ENCODE data around the gene ZNF266. TPM values are rescaled to one million over a fixed set of nuclear protein-coding genes. Genes with fewer than 3 reads are reported as not detected.
A peak's percentile ranks its signal among the peaks of the same experiment; 100 is the strongest.

ZNF266 gene
- polyA plus RNA-seq, 1 donor (not counting 4 experiments of a cell fraction or from before 2014, with no cell fraction given), result 7.7 TPM

DNA sequence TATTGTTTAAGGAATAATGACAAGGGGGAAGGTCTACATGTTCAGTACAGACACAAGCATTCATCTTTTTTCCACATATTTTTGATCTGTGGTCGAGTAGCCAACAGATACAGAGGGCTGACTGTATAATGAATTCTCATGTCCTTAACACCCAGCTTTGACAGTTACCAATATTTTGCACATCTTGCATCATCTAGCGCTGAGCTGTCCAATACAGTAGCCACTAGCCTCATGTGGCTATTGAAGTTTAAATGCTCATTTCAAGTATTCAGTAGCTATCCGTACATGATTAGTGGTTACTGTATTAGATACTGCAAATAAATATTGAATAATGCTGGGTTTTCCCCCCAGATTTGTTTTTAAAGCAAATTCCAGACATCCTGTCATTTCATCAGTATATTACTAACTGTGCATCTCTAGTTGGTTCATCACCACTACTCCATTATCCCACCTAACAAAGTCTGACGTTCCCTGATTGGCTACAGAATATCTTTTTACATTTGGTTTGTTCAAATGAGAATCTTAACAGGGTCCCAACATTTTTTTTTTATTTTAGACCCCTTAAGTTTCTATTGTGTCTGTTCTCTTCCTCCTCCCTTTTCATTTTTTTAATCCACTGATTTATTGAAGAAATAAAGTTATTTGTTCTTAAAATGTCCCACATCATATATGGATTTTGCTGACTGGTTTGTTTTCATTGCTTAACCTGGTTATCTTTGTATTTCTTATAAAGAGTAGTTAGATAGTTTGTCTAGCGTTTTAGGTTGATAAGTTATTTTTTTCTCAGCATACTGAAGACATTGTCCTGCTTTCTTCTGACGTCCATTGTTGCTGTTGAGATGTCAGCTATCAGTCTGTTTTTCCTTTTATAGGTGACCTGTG is 64.4 kb downstream of the ZNF266 start:
- Histone ChIP-seq H3K36me3 (ENCODE audit: control insufficient read depth in 2 of 2, extremely low read depth in 1 of 2, insufficient read depth in 2 of 2, low read length in 2 of 2) (no peaks in the 10 kb centered on the region), H2AFZ (ENCODE audit: control insufficient read depth, low read length) (no peak overlapping the region), H3K79me2 (ENCODE audit: control insufficient read depth, insufficient read depth, low read length) (no peaks in the 10 kb centered on the region), H3K4me3 (ENCODE audit: control insufficient read depth in 2 of 3, extremely low read depth in 1 of 3, insufficient read depth in 2 of 3, low read depth in 1 of 3, low read length in 3 of 3) (no peak overlapping the region), H3K4me1 (ENCODE audit: control insufficient read depth, extremely low read depth, insufficient read depth, low read length) (no peaks in the 10 kb centered on the region), H3K9me1 (ENCODE audit: control insufficient read depth, extremely low read depth, insufficient read depth, low read length) (no peaks in the 10 kb centered on the region), H4K20me1 (ENCODE audit: control insufficient read depth, extremely low read depth, insufficient read depth, low read length) (no peaks in the 10 kb centered on the region), H3K27me3 (ENCODE audit: control insufficient read depth, extremely low read depth, insufficient read depth, low read length) (no peaks in the 10 kb centered on the region), H3K9ac (ENCODE audit: control insufficient read depth, extremely low read depth, insufficient read depth, low read length) (no peak overlapping the region), H3K4me2 (ENCODE audit: control insufficient read depth, extremely low read depth, insufficient read depth, low read depth, low read length) (no peak overlapping the region), H3K9me3 (ENCODE audit: control insufficient read depth, low read depth, low read length) (peaks cover 3% of the 10 kb centered on the region), H3K27ac (ENCODE audit: control insufficient read depth, insufficient read depth, low read length) (no peak overlapping the region)
- dilution Hi-C loops (cut with MboI; ENCODE audit: extremely low pct_ligation_motif_present, low sequenced_read_pairs), result no loop called here
- no peak for DNase-seq (ENCODE audit: low read depth, low spot score)
- TF ChIP-seq EZH2 (IDR thresholded peaks at IDR 0.05; ENCODE audit: low read length), result no peak
- no peak for TF ChIP-seq CTCF (optimal IDR thresholded peaks at IDR 0.05 in 1 of 3, IDR thresholded peaks at IDR 0.05 in 1 of 3, conservative IDR thresholded peaks at IDR 0.05 in 1 of 3; ENCODE audit: extremely low read depth in 1 of 3, insufficient read depth in 2 of 3, low read length in 3 of 3)
- FAIRE-seq, result no peak

DNA sequence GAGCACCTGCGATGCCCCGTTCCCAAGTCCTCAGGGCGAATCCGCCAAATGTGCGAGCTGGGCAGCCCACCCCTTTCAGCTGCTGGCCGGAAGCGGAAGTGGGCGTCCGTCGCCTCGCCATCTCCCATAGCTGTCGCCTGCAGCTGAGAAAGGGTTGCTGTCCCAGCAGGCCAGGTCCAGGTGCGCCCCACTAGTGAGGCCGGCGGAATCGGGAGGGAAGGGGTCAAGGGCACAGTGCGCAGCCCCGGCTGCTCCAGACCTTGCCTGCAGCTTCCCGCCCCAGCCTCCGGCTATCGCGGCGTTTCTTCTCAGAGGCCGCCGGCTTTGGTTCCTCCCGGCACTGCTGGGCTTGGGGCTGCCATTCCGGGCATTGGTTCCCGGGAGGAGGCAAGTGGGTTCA is 72.5 kb downstream of the ZNF266 start, which contains the start of gene ZNF177:
TSS of gene ZNF177 (plus strand) at position 109 of the 400 bp plus-strand sequence. CDS start 15,299 bp downstream, outside the sequence.
- no peaks in the 10 kb centered on the region for H4K20me1 ChIP-seq (ENCODE audit: control insufficient read depth, extremely low read depth, insufficient read depth, low read length)
- H2AFZ ChIP-seq (ENCODE audit: control insufficient read depth, low read length), result no peak within 1 kb of the TSS
- DNase-seq (ENCODE audit: low read depth, low spot score) (no peak), FAIRE-seq (no peak)
- H3K36me3 ChIP-seq (ENCODE audit: control insufficient read depth in 2 of 2, extremely low read depth in 1 of 2, insufficient read depth in 2 of 2, low read length in 2 of 2), result no peaks in the 10 kb centered on the region
- no peak for TF ChIP-seq EZH2 (IDR thresholded peaks at IDR 0.05; ENCODE audit: low read length)
- TF ChIP-seq CTCF (optimal IDR thresholded peaks at IDR 0.05 in 1 of 3, IDR thresholded peaks at IDR 0.05 in 1 of 3, conservative IDR thresholded peaks at IDR 0.05 in 1 of 3; ENCODE audit: extremely low read depth in 1 of 3, insufficient read depth in 2 of 3, low read length in 3 of 3), result no peak
- peaks cover 5% of the 10 kb centered on the region for H3K9me3 ChIP-seq (ENCODE audit: control insufficient read depth, low read depth, low read length)
- no peak within 1 kb of the TSS for H3K4me2 ChIP-seq (ENCODE audit: control insufficient read depth, extremely low read depth, insufficient read depth, low read depth, low read length)
- peak within 1 kb of the TSS in 2 of 3 experiments; percentile 7 to 22 for H3K4me3 ChIP-seq (ENCODE audit: control insufficient read depth in 2 of 3, extremely low read depth in 1 of 3, insufficient read depth in 2 of 3, low read depth in 1 of 3, low read length in 3 of 3)
- no peak within 1 kb of the TSS for H3K9ac ChIP-seq (ENCODE audit: control insufficient read depth, extremely low read depth, insufficient read depth, low read length)
- H3K9me1 ChIP-seq (ENCODE audit: control insufficient read depth, extremely low read depth, insufficient read depth, low read length), result no peaks in the 10 kb centered on the region
- H3K79me2 ChIP-seq (ENCODE audit: control insufficient read depth, insufficient read depth, low read length), result no peaks in the 10 kb centered on the region
- no peak within 1 kb of the TSS for H3K27ac ChIP-seq (ENCODE audit: control insufficient read depth, insufficient read depth, low read length)
- dilution Hi-C loops (cut with MboI; ENCODE audit: extremely low pct_ligation_motif_present, low sequenced_read_pairs), result no loop called here
- H3K4me1 ChIP-seq (ENCODE audit: control insufficient read depth, extremely low read depth, insufficient read depth, low read length), result no peaks in the 10 kb centered on the region
- H3K27me3 ChIP-seq (ENCODE audit: control insufficient read depth, extremely low read depth, insufficient read depth, low read length), result no peaks in the 10 kb centered on the region

Other genes starting within 250 kb of the ZNF266 start
- gene OR7D4, start 216.0 kb downstream of the ZNF266 start, polyA plus RNA-seq, result not detected in 3 replicates
- gene OR7E24, start 184.6 kb downstream of the ZNF266 start, polyA plus RNA-seq, result not detected in 3 replicates
- gene ZNF699, start 125.7 kb downstream of the ZNF266 start, polyA plus RNA-seq, result 3.7 to 4.0 TPM (median 4.0 TPM) in 3 replicates
- gene ZNF559, start 111.4 kb downstream of the ZNF266 start, polyA plus RNA-seq, result 6.4 to 13.1 TPM (median 12.8 TPM) in 3 replicates
- 0.53 to 2.2 TPM (median 2.0 TPM) in 3 replicates for gene ZNF177, start 72.6 kb downstream of the ZNF266 start, polyA plus RNA-seq
- gene ZNF560, start 63.0 kb upstream of the ZNF266 start, polyA plus RNA-seq, result 0.04 to 0.19 TPM (median 0.15 TPM) in 3 replicates
- gene ZNF426, start 103.1 kb upstream of the ZNF266 start, polyA plus RNA-seq, result 10.8 to 13.8 TPM (median 12.1 TPM) in 3 replicates
- gene ZNF121, start 148.9 kb upstream of the ZNF266 start, polyA plus RNA-seq, result 8.9 to 20.3 TPM (median 17.7 TPM) in 3 replicates
- 38.2 to 66.1 TPM (median 56.3 TPM) in 3 replicates for gene ZNF561, start 185.7 kb upstream of the ZNF266 start, polyA plus RNA-seq
- 13.3 to 21.1 TPM (median 18.6 TPM) in 3 replicates for gene ZNF562, start 239.5 kb upstream of the ZNF266 start, polyA plus RNA-seq